GM18502 (cell line): ENCODE results near the gene PACSIN2.

ENCODE experiments used
- ATAC-seq: cut with Tn5 transposase; IDR thresholded peaks from one replicate; pipeline ENCODE4 v1.9.1; 2021; ENCODE audit warnings: mild to moderate bottlenecking; ENCODE audit not compliant: unreplicated experiment, poor library complexity

Gene PACSIN2

DNA sequence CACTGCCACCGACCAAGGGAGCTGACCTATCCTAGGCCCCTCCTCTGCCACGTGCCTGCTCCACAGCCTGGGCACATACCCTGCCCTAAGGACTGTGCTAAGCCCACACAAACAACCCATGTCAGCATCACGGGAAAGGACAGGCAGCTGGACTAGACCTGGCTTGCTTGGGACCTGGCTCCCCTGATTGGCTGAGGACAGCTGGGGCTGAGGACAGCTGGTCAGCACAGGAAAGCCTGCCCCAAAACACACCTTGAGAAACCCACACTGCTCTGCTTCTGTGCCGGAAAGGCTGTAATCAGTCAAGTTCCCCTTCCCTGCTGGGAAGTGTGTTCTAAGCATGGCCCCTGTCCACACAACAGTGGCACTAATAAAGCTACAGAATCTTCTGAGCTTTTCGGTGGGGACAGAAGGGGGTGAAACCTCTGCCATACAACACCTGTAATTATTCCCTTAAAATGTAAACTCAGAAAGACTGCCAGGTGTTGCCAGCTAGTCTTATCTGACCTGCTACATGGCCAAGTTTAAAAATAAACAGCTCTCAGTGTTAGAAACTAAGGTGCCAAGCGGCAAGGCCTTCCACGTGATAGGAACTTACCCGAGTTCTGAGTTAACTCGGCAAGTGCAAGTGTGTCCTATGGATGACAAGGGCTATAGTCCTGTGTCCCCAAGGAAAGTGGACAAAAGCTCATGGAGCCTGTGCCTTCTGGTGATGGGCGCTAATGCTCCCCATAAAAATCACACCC is 122.2 kb downstream of the PACSIN2 start:
- no peak for ATAC-seq

DNA sequence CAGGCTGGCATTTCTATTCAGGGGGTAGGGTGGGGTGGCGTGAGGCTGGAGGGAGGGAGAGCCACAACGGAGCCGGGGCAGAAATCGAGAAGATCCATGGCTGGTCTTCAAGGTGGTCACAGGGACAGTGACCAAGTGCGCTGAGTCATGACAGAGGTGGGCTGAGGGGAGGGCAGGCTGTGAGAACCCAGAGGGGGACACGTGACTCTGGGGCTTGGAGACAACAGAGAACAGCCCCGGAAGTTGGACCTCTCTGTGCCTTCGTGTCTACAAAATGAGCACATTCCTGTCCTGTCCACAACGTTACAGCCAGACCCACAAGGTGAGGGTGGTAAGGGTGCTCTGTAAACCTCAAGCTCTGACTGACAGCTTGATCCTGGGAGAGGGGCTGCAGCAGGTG is 122.8 kb downstream of the PACSIN2 start:
- no peak for ATAC-seq

DNA sequence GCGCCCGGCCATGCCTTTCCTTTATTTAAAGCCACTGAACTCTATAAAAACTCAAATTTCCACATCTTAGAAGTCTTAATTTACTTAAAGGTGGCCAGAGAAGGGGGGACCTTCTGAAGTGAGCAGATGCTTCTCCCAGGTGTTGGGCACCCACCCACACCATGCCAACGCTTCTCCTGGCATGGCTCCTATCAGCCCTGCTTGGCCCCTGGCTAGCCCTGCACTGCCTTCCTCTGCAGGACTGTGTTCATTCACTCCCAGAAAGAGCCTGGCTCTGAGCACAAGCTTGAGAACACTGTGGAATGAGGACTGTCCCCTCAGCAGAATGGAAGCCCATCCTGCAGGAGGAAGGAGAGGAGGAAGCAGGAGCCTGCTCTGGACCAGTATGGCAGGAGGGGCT is 123.3 kb downstream of the PACSIN2 start:
- ATAC-seq, result no peak

DNA sequence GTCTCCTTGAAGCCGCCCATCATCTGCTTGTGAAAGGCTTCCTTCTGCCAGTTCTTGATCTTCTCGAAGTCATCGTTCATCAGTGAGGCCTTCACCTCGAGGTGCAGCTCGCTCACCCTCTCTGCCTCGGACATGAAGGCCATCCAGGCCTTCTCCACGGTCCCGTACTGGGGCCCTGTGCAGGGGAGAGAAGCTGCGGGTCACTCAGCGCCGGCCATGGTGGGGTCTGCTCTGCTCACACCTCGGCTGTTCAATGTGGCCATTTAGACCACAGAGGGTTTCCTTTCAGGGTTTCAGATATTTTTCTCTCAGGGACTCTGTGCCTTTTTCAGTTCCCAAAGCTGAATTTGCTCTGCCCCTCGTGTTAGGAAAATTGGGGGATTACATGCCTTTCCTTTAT is 123.9 kb downstream of the PACSIN2 start:
- no peak for ATAC-seq

DNA sequence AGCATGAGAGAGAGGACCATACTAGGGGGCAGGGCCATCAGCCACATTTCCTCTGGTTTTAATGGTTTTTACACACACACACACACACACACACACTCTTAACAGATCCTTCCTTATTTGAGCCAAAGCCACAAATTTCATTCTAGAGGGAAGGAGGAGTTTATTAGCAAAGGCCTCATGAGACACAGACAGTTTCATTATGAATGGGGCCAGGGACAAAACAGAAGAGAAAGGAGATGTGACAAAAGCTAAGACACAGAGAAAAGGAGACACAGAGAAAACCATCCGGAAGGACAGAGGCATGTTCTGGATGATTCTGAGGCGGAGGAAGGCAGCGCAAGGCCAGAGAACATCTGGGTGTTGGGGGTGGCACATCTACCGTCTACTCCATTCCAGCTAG is 125.6 kb downstream of the PACSIN2 start:
- no peak for ATAC-seq

DNA sequence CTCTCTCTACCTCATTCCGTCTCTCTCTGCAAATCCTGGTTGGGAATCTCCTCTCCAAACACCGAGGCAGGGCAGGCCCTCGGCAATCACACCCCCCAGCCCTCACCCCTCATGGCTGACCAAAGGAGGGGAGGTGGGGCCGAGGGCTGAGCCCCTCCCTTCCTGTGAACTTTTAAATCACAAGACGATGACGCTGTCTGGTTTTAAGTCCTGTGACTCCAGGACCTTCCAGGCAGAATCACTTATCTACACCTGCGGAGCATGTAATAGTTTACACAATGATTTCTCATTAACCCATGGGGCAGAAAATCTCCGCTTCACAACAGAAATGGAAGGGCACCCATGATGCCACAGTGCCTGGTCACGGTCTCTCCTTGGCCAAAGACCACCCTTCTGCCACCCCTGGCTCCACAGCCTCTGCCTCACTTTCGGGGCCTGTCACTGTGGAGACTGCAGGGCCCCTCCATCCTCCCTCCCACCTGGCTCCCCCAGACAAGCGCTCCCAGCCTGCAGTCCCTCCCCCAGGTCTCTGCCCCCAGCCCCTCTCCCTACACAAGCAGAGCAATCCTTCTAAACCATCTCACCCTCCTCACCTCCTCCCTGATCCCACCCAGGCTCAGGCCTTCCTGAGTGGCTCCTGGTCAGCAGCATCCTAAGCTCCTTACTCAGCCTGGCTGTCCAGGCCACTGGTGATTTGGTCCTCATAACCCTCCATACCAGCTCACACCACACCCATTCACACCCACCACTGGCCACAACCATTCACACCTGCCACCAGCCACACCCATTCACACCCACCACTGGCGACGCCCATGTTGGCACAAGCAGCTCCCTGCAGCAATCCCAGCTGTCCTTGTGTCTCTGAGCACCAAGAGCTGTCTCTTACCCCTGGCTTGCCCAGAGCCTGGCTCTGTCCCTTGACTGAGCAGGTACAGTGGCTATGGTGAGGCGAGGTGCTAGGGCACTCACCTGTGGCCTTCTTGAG is 127.1 kb downstream of the PACSIN2 start:
- ATAC-seq, result no peak

DNA sequence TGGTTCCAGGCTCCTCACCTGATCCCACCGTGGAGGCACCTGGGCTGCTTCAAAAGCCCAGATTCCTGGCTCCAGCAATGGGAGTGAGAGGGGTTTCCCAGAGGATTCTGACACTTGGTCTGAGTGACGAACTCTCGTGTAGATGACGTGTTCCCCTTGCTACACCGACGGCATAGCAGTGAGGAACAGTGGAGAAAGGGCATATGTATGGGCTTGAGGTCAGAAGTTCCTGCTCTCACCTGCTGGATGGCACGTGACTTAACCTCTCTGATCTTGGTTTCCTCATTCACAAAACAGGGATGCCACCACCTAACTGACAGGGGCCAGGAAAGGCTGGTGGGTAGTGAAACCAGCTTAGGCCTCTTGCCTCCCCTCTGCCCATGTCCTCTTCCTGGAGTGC is 127.8 kb downstream of the PACSIN2 start:
- no peak for ATAC-seq

DNA sequence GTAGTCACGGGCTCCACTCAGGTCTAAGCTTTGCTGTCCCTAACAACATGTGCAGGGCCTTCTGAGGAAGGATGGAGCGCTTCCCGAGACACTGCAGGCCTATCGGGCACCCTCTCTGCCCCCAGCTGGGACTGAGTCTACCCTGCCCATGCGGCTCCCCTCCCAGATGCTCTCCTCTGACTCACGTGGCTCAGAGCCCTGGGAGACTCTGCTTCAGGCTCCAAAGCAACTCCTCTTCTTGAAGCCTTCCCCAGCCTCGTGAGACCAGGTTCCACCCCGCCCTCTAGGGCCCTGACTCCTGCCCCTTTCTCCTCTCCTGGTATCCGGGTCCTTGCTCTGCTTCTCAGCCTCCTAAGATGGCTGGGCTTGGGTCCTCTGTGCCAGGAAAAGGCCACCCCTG is 129.5 kb downstream of the PACSIN2 start:
- no peak for ATAC-seq

DNA sequence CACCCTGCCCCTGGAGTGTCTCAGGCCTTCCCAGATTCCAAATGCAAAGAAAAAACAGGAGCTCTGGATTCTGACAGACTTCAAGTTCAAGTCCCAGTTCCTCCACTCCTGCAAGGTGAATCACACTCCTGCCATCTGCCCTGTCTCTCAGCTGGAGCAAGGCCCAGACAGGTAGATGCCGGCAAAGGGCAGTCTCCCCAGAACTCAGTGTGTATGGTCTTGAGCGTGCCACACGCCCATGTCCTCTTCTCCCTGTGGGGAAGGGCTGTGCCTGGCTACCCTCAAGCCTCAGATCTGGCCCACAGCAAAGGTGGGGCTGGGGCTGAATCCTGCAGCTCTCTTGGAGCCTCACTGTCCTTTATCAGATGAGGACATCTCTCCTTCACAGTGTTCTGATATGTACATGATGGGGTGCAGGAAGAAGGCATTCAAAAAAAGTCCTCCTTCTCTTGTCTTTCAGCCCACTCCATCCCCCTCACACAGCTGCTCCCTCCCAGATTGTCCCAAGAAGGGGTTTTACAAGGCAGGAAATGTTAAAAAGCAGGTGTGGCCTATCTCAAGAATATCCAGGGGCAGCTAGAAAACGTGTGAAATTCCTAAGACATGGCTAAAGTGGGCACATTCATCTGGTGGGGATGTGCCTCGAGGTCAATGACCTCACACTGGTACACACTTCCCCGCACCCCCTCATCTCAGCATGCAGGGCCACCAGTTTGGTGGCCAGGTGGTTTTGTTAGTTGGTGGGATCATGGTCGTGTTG is 130.2 kb downstream of the PACSIN2 start:
- ATAC-seq, result no peak

DNA sequence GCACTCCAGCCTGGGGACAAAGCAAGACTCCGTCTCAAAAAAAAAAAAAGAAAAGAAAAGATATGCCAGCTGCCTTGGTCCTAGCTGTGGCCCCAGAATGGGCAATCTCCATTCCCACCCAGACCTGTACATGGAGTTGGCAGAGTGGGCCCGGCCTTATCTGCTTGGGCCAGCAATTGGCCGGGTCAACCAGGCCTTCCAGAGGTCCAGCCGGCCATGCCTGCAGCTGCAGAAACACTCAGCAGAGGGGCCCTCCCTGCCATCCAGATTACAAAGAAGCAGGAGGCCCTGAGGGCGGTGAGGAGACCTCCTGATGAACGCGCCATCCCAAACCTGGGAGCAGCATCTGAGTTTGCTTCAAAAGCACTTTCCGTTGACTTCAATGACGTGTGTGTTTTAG is 131.0 kb downstream of the PACSIN2 start:
- no peak for ATAC-seq

DNA sequence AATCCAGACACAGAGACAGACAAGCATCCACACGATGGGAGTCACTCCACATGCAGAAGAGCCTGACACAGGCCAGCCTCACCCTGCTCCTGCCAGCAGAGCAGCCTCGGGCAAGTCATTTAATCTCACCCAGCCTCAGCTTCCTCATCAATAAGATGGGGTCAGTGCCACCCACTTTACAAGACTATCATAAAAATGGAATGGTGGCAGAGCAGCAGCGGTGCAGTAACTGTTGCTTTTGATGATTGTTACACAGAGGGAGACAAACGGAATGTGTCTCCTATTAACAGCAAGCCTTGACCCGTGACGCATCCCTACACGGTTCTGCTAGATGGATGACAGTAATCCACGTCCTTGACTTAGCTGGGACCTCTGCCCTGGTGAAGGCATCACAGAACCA is 131.8 kb downstream of the PACSIN2 start:
- ATAC-seq, result no peak

DNA sequence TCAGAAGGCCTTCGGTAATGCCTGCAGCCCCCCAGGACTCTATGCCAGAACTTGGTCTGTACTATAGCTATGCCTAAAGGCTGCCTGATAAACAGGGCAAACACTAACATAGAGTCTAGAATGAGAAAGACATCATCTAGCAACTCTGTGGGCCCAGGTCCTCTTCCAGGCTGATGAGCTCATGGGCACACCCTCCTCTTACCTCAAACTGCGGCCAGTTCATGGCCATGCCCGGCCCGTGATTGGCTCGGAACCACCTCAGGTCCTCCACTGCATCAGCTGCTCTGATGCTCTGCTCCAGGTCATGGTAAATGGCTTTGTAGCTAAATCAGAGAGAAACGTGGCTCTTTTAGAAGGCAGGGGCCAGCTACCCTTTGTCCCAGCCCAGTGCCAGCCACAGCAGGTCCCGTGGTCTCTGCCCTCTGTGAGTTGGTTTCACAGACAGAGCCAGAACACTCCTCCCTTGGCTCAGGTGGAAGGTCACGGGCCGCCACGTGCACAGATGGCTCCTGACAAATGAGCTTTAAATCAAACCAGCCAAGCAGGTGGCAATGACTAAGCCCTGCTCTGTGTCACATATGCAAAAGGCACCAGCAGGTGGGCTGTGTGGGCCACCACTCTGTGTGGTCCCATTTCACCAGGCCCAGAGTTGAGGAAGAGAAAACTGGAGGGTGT is 132.8 kb downstream of the PACSIN2 start:
- ATAC-seq, result no peak

DNA sequence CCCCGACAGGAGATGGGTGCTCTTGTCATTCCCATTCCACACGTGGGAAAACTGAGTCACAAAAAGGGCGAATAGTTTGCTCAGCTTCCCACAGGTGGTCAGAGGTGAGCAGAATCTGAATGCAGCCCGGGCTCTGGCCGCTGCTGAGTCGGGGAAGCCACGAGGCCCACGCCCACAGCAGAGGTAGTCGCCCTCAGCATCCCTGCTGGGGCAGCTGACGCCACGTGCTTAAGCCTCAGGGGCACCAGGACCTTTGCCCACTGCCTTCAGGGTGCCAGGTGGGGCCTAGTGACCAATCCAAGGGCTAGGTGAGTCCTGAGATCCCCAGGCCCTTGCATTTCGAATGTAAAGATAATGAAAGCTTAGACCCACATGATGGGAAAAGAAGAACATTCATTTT is 133.7 kb downstream of the PACSIN2 start:
- no peak for ATAC-seq

DNA sequence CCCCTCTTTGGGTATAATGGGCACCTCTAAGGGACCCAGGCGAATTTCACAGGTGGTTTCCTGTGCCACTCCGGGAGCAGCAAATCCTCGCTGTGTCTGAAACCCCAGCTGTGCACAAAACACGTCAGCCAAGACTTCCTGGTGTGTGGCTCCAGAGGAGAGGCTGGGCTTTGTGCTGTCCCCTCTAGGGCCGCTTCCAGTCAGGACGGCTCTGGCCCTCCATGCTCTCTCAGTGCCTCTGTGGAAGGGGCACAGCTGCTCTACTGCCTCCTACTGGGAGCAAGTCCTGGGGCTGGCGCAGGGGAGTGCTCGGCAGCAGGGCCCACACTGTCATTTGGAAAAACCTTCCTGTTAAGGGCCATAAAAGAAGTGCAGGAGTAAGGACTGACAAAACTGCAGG is 134.1 kb downstream of the PACSIN2 start:
- ATAC-seq, result no peak

DNA sequence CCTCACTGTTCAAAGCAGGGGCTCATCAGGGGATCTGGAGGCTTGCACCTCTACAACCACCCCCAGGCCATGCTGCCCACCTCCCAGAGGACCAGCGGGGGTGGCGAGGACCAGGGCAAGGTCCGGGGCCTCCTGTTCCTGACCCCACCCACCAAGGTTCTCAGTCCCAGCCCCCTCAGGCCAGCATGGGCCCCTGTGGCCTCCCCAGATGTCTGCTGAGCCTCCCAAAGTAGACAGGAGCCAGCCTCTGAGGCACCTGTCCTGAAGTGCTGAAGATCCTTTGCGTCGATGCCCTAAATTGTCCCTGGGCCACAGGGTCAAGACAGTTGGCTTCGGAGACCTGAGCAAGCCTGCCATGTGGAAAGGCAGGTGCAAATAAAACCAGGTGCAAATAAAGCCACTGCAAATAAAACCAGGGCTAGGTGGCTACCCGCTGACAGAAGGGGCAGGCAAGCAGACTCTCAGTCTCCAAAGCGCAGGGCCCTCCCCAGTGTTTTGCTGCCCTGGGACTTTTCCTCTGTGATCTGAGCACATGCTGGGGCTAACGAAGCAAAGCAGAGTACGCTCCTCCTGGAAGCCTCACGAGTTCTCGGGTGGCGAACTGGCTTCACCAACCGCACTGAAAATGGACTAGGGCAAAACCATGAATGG is 135.5 kb downstream of the PACSIN2 start:
- ATAC-seq, result no peak

DNA sequence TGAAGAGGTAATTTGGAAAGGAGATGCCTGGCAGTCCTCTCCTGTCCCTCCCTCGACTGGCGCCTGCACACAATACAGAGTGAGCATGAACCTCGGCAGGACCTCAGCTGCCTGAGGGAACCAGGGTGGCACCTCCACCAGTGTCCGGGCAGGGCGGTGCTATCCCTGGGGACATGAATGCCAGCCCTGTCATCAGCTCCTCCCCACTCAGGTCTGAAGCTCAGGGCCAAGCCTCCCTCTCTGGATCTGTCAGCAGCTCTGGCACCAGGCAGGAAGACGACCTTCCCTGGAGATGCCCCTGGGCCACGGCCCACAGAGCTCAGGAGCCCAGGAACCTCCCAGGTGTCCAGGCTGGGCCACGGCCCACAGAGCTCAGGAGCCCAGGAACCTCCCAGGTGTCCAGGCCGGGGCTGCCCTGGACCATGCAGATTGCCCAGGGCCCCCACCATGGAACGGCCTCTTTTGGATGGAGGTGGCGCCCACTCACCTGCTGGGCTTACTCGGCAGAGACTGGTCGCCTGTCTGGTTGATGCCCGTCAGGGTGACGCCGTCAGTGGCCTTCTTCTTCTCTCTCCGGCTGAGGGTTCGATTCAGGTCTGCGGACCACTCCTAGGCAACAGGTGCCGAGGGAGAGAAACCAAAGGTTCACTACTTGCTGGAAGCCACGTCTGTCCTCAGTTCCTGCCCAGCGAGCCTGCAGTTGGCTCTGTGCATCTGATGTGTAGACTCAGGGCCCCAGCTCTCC is 136.2 kb downstream of the PACSIN2 start:
- no peak for ATAC-seq

DNA sequence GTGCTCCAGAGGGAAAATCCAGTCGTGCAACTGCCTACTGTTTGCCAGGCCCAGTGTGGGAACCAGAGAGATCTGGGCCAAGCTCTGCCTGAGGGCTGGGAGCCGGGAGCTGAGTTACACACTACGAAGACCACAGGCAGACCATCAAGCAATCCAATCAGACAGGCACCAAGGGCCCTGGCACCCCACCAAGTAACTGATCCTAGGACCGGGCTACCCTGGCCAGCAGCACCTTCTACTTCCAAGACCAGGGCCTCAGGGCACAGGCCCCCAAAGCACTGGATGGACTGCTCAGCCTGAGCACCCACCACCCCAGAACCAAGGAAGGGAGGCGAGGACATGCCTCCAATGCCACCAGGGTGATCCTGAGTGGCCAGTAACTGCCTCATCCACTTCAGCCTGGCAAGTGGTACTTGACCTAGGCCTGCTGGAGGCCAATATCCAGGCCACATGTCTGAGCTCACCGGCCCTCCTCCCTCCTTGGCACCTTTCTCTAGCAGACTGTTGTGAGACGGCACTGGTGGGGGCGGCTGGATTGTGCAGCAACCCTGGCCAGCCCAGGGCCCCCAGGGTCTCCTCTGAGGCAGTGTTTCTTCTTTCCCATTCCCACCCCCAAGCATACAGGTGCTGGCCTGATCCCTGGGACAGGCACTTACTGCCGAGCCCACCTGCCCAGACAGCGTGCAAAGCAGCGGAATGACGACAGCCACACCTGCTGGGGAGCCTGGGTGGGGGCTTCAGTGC is 137.2 kb downstream of the PACSIN2 start:
- ATAC-seq, result no peak

DNA sequence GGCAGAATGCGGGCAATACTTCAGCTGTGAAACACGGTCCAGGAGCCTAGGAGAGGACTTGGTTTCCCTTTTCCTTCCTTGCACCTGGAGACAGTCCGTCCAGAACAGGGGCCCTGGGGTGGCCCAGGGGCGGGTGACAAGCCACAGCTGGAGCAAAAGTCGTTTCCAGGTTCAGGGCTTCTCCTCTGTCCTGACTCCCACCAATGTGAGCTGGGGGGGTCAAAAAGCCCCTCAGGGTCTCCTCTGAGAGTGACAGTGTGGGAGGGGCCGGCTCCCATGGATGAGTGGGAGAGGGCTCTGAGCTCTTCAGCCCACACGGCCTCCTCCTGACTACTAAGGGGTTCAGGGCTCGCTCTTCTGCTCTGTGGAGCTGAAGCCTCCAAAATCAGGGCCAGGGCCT is 137.8 kb downstream of the PACSIN2 start:
- ATAC-seq, result no peak
